Fibroblast of villous mesenchyme (primary cell): ENCODE results near the gene IL12B. TPM values are rescaled to one million over a fixed set of nuclear protein-coding genes. Genes with fewer than 3 reads are reported as not detected.

Experiments
- DNase-seq: peaks from one replicate; pipeline ENCODE4 v3.0.0-alpha.2; 2010; ENCODE audit warnings: low read depth
- H3K4me3 ChIP-seq: 2 replicates; pipeline ENCODE4 v1.5.1; 2011; ENCODE audit warnings: low read depth, mild to moderate bottlenecking, low read length
- total RNA-seq: library from RNA; depleted of rRNA; stranded (reverse); fragments of >200 nt; gene quantifications from 2 replicates; pipeline ENCODE4 v1.2.3, GENCODE V29; 2012
- TF ChIP-seq, protein P1 (sequence below): IDR thresholded peaks from 2 replicates; pipeline ENCODE4 v1.5.1; 2012; ENCODE audit warnings: low read depth, mild to moderate bottlenecking, low read length; ENCODE audit not compliant: insufficient read depth

Gene IL12B
- total RNA-seq, 1 donor: not detected

DNA sequence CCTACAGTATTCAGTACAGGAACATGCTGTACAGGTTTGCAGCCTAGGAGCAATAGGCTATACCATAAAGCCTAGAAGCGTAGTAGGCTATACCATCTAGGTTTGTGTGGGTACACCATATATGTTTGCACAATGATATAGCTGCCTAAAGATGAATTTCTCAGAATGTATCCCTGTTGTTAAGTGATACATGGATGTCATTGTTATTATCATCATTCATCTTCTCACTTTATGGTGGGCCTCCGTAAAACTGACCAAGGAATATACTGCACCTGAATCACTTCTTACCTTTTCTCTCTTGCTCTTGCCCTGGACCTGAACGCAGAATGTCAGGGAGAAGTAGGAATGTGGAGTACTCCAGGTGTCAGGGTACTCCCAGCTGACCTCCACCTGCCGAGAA, 11.8 kb downstream of the IL12B start:
- no peak for DNase-seq
- TF ChIP-seq, protein P1, sequence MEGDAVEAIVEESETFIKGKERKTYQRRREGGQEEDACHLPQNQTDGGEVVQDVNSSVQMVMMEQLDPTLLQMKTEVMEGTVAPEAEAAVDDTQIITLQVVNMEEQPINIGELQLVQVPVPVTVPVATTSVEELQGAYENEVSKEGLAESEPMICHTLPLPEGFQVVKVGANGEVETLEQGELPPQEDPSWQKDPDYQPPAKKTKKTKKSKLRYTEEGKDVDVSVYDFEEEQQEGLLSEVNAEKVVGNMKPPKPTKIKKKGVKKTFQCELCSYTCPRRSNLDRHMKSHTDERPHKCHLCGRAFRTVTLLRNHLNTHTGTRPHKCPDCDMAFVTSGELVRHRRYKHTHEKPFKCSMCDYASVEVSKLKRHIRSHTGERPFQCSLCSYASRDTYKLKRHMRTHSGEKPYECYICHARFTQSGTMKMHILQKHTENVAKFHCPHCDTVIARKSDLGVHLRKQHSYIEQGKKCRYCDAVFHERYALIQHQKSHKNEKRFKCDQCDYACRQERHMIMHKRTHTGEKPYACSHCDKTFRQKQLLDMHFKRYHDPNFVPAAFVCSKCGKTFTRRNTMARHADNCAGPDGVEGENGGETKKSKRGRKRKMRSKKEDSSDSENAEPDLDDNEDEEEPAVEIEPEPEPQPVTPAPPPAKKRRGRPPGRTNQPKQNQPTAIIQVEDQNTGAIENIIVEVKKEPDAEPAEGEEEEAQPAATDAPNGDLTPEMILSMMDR: no peak
- no peak overlapping the region for H3K4me3 ChIP-seq

DNA sequence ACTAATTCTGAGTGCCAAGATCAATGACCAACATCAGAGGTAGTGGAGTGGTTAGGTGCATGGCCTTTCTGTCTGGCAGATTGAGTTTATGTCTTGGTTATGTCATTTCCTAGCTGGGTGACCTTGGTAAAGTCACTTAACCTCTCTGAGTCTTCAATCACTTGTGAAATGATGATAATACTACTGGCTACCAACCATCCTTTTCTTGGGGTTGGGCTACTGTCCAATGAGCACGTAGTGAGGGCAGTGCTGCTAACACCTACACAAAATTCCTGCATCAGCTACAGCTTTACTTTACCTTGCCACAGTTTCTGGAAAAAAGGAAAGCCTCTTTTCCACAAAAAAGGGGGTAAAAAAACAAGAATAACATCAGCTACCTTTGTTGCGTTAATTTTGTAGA, 12.4 kb downstream of the IL12B start:
- TF ChIP-seq, protein P1: no peak
- H3K4me3 ChIP-seq: no peak overlapping the region
- no peak for DNase-seq

DNA sequence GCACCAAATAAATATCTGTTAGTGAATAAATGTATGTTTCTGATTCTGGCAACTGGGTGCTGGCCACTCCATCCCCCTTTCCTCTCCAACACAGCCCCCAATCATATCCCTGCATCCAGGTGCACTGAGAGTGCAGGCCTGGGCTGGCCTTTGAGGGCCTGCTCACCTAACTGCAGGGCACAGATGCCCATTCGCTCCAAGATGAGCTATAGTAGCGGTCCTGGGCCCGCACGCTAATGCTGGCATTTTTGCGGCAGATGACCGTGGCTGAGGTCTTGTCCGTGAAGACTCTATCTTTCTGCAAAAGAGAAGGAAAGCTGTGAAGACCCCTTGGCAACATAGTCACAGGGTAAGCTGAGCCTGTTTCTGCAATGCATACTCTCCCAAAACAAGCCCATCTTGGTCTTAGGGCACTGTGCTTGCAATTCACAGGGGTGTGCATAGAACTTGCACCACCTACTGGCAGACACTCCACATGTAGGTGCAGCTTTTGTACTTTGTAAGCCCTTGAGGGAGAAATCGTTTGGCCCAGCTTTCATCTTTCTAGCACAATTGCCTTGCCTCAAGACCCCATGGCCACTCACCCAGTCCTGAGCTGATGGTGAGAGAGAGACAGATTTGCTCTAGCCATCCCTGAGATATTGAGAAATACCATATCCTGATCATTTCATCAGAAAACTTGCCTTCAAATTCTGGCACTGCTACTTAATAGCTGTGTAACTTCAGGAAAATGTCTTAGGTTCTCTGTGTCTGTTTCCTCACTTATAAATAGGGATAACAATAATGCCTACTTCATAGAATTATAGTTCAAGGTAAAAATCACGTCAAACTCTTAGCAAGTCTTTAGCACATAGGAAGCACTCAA, 13.5 kb downstream of the IL12B start:
- DNase-seq: peak; percentile 74
- H3K4me3 ChIP-seq: no peak overlapping the region
- TF ChIP-seq, protein P1: peak; percentile 86

DNA sequence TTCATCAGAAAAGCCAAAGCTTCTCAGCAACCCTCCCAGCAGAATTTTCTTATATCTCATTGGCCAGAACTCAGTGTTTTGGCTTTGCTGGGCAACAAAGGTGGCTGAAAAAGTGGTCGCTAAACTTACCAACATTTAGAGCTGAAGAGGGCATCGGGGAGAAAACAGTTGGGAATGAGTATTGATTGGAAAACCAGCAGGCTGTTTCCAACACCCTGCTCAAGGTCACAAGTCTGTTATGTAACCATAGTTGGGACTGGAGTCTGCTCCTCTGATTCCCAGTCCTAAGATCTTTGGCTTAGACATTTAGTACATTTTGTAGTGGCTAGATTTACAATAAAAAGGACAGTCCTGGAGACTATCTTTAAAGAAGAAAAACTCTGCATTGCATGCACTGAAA, 17.1 kb downstream of the IL12B start:
- TF ChIP-seq, protein P1: no peak
- no peak for DNase-seq
- H3K4me3 ChIP-seq: no peak overlapping the region

DNA sequence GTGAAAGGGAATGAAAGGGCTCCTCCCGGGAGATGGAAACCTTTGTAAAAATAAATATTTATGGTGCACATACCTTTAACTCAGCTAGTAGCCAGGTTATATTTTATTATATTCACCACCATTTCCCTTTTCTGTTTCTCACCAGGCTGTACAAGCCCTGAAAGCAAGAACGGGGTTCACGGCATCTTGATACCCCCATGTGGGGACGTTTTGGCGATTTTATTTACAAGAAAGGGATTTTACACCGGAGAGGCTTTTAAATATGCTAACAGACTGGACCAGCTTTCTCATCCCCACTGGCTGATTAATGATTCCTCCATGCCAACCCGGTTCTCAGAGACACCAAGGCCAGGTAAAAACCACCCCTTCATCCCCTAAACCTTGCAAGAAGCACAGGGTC, 19.2 kb downstream of the IL12B start:
- TF ChIP-seq, protein P1: no peak
- H3K4me3 ChIP-seq: no peak overlapping the region
- no peak for DNase-seq

DNA sequence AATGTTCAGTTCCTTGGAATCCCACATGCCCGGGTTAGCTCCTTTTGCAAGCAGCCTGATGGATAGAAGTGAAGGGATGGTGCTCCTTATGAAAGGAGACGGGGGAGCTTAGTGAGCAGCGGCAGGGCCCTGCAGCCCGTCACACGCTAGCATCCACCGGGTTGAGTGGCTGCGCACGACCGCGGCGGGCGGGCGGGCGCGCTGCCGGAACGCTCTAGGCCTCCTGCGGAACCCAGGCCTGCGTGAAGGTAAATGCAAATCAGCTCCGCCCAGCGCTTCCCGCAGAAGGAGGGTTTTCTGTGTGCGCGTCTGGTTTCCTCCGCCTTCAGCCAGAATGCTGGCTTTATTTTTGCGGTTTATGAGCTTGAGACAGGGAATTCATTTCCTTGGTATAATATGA, 19.8 kb downstream of the IL12B start:
- DNase-seq: no peak
- H3K4me3 ChIP-seq: no peak overlapping the region

More for the DNA sequence above, 19.8 kb downstream of the IL12B start:
- TF ChIP-seq, protein P1: no peak
